Keratinocyte (primary cell): ENCODE measurements around the gene DOK5. TPM values are rescaled to one million over a fixed set of nuclear protein-coding genes. Genes with fewer than 3 reads are reported as not detected.

ENCODE experiments used
- DNase-seq: peaks from one replicate; pipeline ENCODE4 v3.0.0-alpha.2; 2011; ENCODE audit warnings: low read depth, missing footprints, low spot score
- FAIRE-seq: peaks from 2 replicates; lab custom pipeline; 2011; peaks lifted over from hg19 to GRCh38; lab: Jason Lieb, UNC
- H2AFZ ChIP-seq: 2 replicates; pipeline ENCODE4 v1.6.0; 2012; ENCODE audit warnings: low read length, control low read depth, inconsistent platforms; ENCODE audit not compliant: control insufficient read depth
- H3K27ac ChIP-seq: 2 replicates; pipeline ENCODE4 v1.5.1; 2011; ENCODE audit warnings: low read length; ENCODE audit not compliant: control insufficient read depth, insufficient read depth
- H3K27me3 ChIP-seq: 3 replicates; pipeline ENCODE4 v1.6.0; 2011; ENCODE audit warnings: low read length; ENCODE audit not compliant: control insufficient read depth, insufficient read depth; ENCODE audit errors: extremely low read depth
- H3K36me3 ChIP-seq, 2 experiments: 2 replicates in 1 of 2; 3 replicates in 1 of 2; pipeline ENCODE4 v1.5.1; 2011; ENCODE audit warnings: low read length in 2 of 2, mild to moderate bottlenecking in 1 of 2; ENCODE audit not compliant: control insufficient read depth in 2 of 2, insufficient read depth in 2 of 2; ENCODE audit errors: extremely low read depth in 1 of 2
- H3K4me1 ChIP-seq: 3 replicates; pipeline ENCODE4 v1.5.1; 2011; ENCODE audit warnings: low read length; ENCODE audit not compliant: control insufficient read depth, insufficient read depth; ENCODE audit errors: extremely low read depth
- H3K4me2 ChIP-seq: 3 replicates; pipeline ENCODE4 v1.6.0; 2011; ENCODE audit warnings: low read depth, low read length; ENCODE audit not compliant: control insufficient read depth, insufficient read depth; ENCODE audit errors: extremely low read depth
- H3K4me3 ChIP-seq, 3 experiments: fragments of 200-600 bp in 1 of 3; sonication (generic) in 1 of 3; 2 replicates in 2 of 3; 3 replicates in 1 of 3; pipeline ENCODE4 v1.5.1; 2011 to 2016; ENCODE audit warnings: low read length in 3 of 3, mild to moderate bottlenecking in 3 of 3, control low read depth in 2 of 3, inconsistent platforms in 1 of 3, low read depth in 1 of 3, mixed read lengths in 1 of 3, mixed run types in 1 of 3, moderate library complexity in 1 of 3; ENCODE audit not compliant: control insufficient read depth in 2 of 3, insufficient read depth in 2 of 3; ENCODE audit errors: extremely low read depth in 1 of 3
- H3K79me2 ChIP-seq: 2 replicates; pipeline ENCODE4 v1.6.0; 2012; ENCODE audit warnings: low read length; ENCODE audit not compliant: control insufficient read depth, insufficient read depth
- H3K9ac ChIP-seq: 3 replicates; pipeline ENCODE4 v1.6.0; 2011; ENCODE audit warnings: low read length; ENCODE audit not compliant: control insufficient read depth, insufficient read depth; ENCODE audit errors: extremely low read depth
- H3K9me1 ChIP-seq: 3 replicates; pipeline ENCODE4 v1.6.0; 2011; ENCODE audit warnings: low read length; ENCODE audit not compliant: control insufficient read depth, insufficient read depth; ENCODE audit errors: extremely low read depth
- H3K9me3 ChIP-seq: 2 replicates; pipeline ENCODE4 v1.5.1; 2012; ENCODE audit warnings: low read depth, low read length; ENCODE audit not compliant: control insufficient read depth
- H4K20me1 ChIP-seq: 3 replicates; pipeline ENCODE4 v1.6.0; 2011; ENCODE audit warnings: low read length; ENCODE audit not compliant: control insufficient read depth, insufficient read depth; ENCODE audit errors: extremely low read depth
- CTCF ChIP-seq, 3 experiments: IDR thresholded peaks in 1 of 3; conservative IDR thresholded peaks in 1 of 3; optimal IDR thresholded peaks in 1 of 3; 2 replicates in 2 of 3; 3 replicates in 1 of 3; pipeline versions ENCODE3 to v1.5.1; 2011; ENCODE audit warnings: low read length in 3 of 3, mild to moderate bottlenecking in 3 of 3, moderate library complexity in 2 of 3, control low read depth in 1 of 3, inconsistent platforms in 1 of 3; ENCODE audit not compliant: insufficient read depth in 2 of 3; ENCODE audit errors: extremely low read depth in 1 of 3
- EZH2 ChIP-seq: IDR thresholded peaks from one replicate; pipeline ENCODE4 v1.6.1; 2012; ENCODE audit warnings: inconsistent platforms, mild to moderate bottlenecking, low read length, moderate library complexity
- dilution Hi-C: fragments of 300-500 bp; cut with MboI; formaldehyde crosslinking; loops from one replicate; pipeline ENCODE4 v1.7.0; 2020; ENCODE audit warnings: low sequenced_read_pairs; ENCODE audit not compliant: extremely low pct_ligation_motif_present
- polyA plus RNA-seq, 5 experiments: library from polyadenylated mRNA; depleted of rRNA in 3 of 5; stranded (reverse) in 3 of 5; stranded (forward) in 1 of 5; unstranded in 1 of 5; fragments of >200 nt; gene quantifications; 1 replicate in 1 of 5; 2 replicates in 3 of 5; 3 replicates in 1 of 5; pipeline versions ENCODE4 v1.2.1 to v1.2.3, GENCODE V29; 2011 to 2012; ENCODE audit warnings: missing spikeins in 2 of 5, low read depth in 1 of 5, low replicate concordance in 1 of 5

DOK5 gene
- polyA plus RNA-seq, 1 donor (not counting 4 experiments of a cell fraction or from before 2014, with no cell fraction given), result not detected

DNA sequence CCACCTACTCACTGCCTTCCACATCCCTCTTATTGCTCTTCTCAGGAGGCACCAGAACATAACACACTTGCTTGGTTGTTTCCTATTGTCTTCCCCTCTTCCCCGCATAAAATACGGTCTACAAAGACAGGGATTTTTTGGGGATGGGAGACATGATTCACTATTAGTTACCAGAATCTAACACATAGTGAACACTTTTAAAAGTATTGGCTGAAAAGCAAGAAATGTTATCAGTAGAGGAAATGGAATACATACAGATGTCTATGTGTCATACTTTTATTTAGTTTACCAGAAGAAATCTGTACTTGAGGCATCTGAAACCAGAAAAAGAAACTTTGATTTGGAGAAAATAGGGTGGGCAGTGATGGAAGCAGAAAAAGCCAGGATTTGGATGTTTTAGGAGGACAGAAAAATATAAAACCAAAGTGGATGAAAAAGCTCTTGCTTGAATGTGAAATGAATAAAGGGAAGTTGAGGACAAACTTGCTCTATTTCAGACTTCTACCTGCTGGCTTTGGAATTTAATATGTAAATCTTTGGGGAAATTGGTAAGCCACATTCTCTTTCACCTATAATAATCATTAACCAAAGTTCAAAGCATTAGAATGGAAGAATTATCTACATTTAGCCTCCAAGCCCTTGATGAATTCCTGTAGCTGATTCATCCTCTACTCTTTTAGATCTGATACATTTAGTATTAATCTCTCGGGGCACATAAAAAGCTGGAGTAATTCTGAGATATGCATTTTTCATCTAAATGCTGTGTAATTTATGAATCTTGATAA lies 82.6 kb downstream of the DOK5 start:
- no peaks in the 10 kb centered on the region for H3K36me3 ChIP-seq
- H3K4me2 ChIP-seq, result no peak overlapping the region
- DNase-seq (no peak), FAIRE-seq (no peak)
- no peak overlapping the region for H3K4me3 ChIP-seq
- H3K4me1 ChIP-seq, result no peaks in the 10 kb centered on the region
- no peaks in the 10 kb centered on the region for H4K20me1 ChIP-seq
- H3K27me3 ChIP-seq, result no peaks in the 10 kb centered on the region
- H3K79me2 ChIP-seq, result no peaks in the 10 kb centered on the region
- no peaks in the 10 kb centered on the region for H3K9me1 ChIP-seq
- H3K27ac ChIP-seq, result no peak overlapping the region
- TF ChIP-seq CTCF (optimal IDR thresholded peaks at IDR 0.05 in 1 of 3, IDR thresholded peaks at IDR 0.05 in 1 of 3, conservative IDR thresholded peaks at IDR 0.05 in 1 of 3; ENCODE audit: extremely low read depth in 1 of 3, insufficient read depth in 2 of 3, low read length in 3 of 3), result no peak
- no peak for TF ChIP-seq EZH2
- dilution Hi-C loops, result no loop called here
- H3K9me3 ChIP-seq, result no peaks in the 10 kb centered on the region
- no peak overlapping the region for H3K9ac ChIP-seq
- H2AFZ ChIP-seq, result no peak overlapping the region

GRCh38 chr20:54559890-54560289 lies 84.5 kb downstream of the DOK5 start:
- no peaks in the 10 kb centered on the region for H3K9me1 ChIP-seq
- H3K4me2 ChIP-seq, result no peak overlapping the region
- FAIRE-seq, result no peak

More at GRCh38 chr20:54559890-54560289, 84.5 kb downstream of the DOK5 start:
- Histone ChIP-seq H3K9me3 (no peaks in the 10 kb centered on the region), H2AFZ (no peak overlapping the region), H3K27ac (no peak overlapping the region), H3K4me1 (no peaks in the 10 kb centered on the region), H3K27me3 (no peaks in the 10 kb centered on the region), H3K79me2 (no peaks in the 10 kb centered on the region), H3K4me3 (no peak overlapping the region), H3K9ac (no peak overlapping the region), H3K36me3 (no peaks in the 10 kb centered on the region), H4K20me1 (no peaks in the 10 kb centered on the region)
- dilution Hi-C loops, result no loop called here
- no peak for DNase-seq
- TF ChIP-seq CTCF (optimal IDR thresholded peaks at IDR 0.05 in 1 of 3, IDR thresholded peaks at IDR 0.05 in 1 of 3, conservative IDR thresholded peaks at IDR 0.05 in 1 of 3; ENCODE audit: extremely low read depth in 1 of 3, insufficient read depth in 2 of 3, low read length in 3 of 3) (no peak), EZH2 (no peak)
